ENCODE data around the gene ZNF445.
A peak's percentile ranks its signal among the peaks of the same experiment; 100 is the strongest.

The ZNF445 gene

DNA sequence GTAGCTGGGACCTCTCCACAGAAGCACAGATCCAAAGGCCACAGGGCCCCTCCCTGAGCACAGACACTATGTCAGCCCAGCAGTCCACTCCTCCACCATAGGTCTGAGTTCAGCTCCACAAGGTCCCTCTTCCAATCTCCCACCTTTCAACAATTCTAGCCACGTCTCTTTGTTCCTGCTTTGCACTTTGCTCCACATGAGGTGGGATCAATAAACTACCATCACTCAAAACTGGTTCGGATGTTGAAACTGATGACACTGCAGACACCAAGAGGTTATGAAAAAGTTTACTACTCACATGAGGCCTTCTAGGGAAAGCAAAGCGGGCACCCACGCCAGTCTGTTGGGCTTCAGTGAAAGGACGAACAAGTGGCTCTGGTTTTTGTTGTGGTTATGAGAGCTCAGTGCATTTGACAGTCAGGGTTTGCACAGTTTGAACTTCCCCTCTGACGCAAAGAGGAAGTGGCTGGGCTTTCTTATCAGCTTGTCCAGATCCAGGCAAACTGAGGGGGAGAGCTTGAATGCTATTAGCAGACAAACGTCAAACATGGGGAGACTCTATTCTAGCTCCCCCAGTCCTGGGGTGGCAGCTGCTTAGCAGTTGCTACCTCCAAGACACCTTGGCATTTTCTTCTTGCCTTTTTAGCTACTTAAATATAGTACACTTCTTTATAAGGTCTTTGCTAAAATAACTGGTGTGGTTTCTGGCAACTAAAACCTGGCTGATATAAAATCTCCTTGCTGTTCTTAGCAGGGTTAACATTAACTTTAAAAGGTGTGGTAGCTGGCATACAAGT lies 37.8 kb downstream of the ZNF445 start:
- no peak overlapping the region for H2AFZ ChIP-seq (ENCODE audit: low read length)
- H3K9ac ChIP-seq (ENCODE audit: low read length): no peak overlapping the region; the same call in 1 of the 2 replicates
- H3F3A ChIP-seq (ENCODE audit: insufficient read depth, low read length): no peaks in the 10 kb centered on the region

GRCh38 chr3:44437800-44438199 lies 39.7 kb downstream of the ZNF445 start:
- no peak for TF ChIP-seq EZH2 (IDR thresholded peaks at IDR 0.05; ENCODE audit: borderline replicate concordance, low read length)
- TF ChIP-seq CTCF (IDR thresholded peaks at IDR 0.05; ENCODE audit: low read length): no peak
- Histone ChIP-seq H3K9me2 (ENCODE audit: low read depth, low read length) (no peaks in the 10 kb centered on the region), H3K4me1 (ENCODE audit: insufficient read depth, low read length, severe bottlenecking) (peaks cover 14% of the 10 kb centered on the region)

More for the DNA sequence above, 37.8 kb downstream of the ZNF445 start:
- TF ChIP-seq CTCF (IDR thresholded peaks at IDR 0.05; ENCODE audit: low read length): no peak
- TF ChIP-seq EZH2 (IDR thresholded peaks at IDR 0.05; ENCODE audit: borderline replicate concordance, low read length): no peak
- Histone ChIP-seq H3K27ac (ENCODE audit: low read depth, low read length, poor library complexity, severe bottlenecking) (peak overlapping the region; percentile 18), H3K36me3 (ENCODE audit: insufficient read depth, low read length) (peaks cover 16% of the 10 kb centered on the region), H3K4me1 (ENCODE audit: insufficient read depth, low read length, severe bottlenecking) (peaks cover 14% of the 10 kb centered on the region), H3K9me3 (ENCODE audit: low read length) (no peaks in the 10 kb centered on the region), H3K79me2 (ENCODE audit: insufficient read depth, low read length) (no peaks in the 10 kb centered on the region), H3K4me3 (ENCODE audit: low read depth, low read length, poor library complexity, severe bottlenecking) (no peak overlapping the region), H3K4me2 (ENCODE audit: low read length) (peak overlapping the region; percentile 19; the same call in 1 of the 2 replicates), H3K9me2 (ENCODE audit: low read depth, low read length) (no peaks in the 10 kb centered on the region), H4K20me1 (ENCODE audit: insufficient read depth, low read length) (no peaks in the 10 kb centered on the region), H3K27me3 (ENCODE audit: insufficient read depth, low read length) (no peaks in the 10 kb centered on the region)

GRCh38 chr3:44436181-44436580 lies 41.3 kb downstream of the ZNF445 start:
- Histone ChIP-seq H4K20me1 (ENCODE audit: insufficient read depth, low read length) (no peaks in the 10 kb centered on the region), H3K36me3 (ENCODE audit: insufficient read depth, low read length) (no peaks in the 10 kb centered on the region), H3K4me2 (ENCODE audit: low read length) (no peak overlapping the region), H3K9me2 (ENCODE audit: low read depth, low read length) (no peaks in the 10 kb centered on the region), H3K9me3 (ENCODE audit: low read length) (no peaks in the 10 kb centered on the region), H3K4me3 (ENCODE audit: low read depth, low read length, poor library complexity, severe bottlenecking) (no peak overlapping the region), H3K9ac (ENCODE audit: low read length) (no peak overlapping the region), H3K79me2 (ENCODE audit: insufficient read depth, low read length) (no peaks in the 10 kb centered on the region), H3K27ac (ENCODE audit: low read depth, low read length, poor library complexity, severe bottlenecking) (no peak overlapping the region), H2AFZ (ENCODE audit: low read length) (no peak overlapping the region), H3K27me3 (ENCODE audit: insufficient read depth, low read length) (no peaks in the 10 kb centered on the region), H3F3A (ENCODE audit: insufficient read depth, low read length) (no peaks in the 10 kb centered on the region), H3K4me1 (ENCODE audit: insufficient read depth, low read length, severe bottlenecking) (peaks cover 14% of the 10 kb centered on the region)
- TF ChIP-seq EZH2 (IDR thresholded peaks at IDR 0.05; ENCODE audit: borderline replicate concordance, low read length) (no peak), CTCF (IDR thresholded peaks at IDR 0.05; ENCODE audit: low read length) (no peak)

More at GRCh38 chr3:44437800-44438199, 39.7 kb downstream of the ZNF445 start:
- H3K4me2 ChIP-seq (ENCODE audit: low read length): no peak overlapping the region
- no peaks in the 10 kb centered on the region for H3K27me3 ChIP-seq (ENCODE audit: insufficient read depth, low read length)
- no peak overlapping the region for H3K9ac ChIP-seq (ENCODE audit: low read length)
- H3K27ac ChIP-seq (ENCODE audit: low read depth, low read length, poor library complexity, severe bottlenecking): no peak overlapping the region
- no peak overlapping the region for H2AFZ ChIP-seq (ENCODE audit: low read length)
- peaks cover 9% of the 10 kb centered on the region; the same call in 1 of the 2 replicates for H3K36me3 ChIP-seq (ENCODE audit: insufficient read depth, low read length)
- no peaks in the 10 kb centered on the region for H3F3A ChIP-seq (ENCODE audit: insufficient read depth, low read length)
- H3K9me3 ChIP-seq (ENCODE audit: low read length): no peaks in the 10 kb centered on the region
- H3K79me2 ChIP-seq (ENCODE audit: insufficient read depth, low read length): no peaks in the 10 kb centered on the region
- no peak overlapping the region for H3K4me3 ChIP-seq (ENCODE audit: low read depth, low read length, poor library complexity, severe bottlenecking)
- H4K20me1 ChIP-seq (ENCODE audit: insufficient read depth, low read length): no peaks in the 10 kb centered on the region

Measured in OCI-LY1 (cell line).